Stimulated activated CD4-positive, alpha-beta T cell treated with anti-CD3 and anti-CD28 coated beads, TNF-alpha, amount 100 ng/mL, for 24 hours (primary cell): Measurements from ENCODE around the gene PMF1.

ENCODE experiments used
- DNase-seq, 3 experiments: peaks; one replicate each; pipeline ENCODE4 v3.0.0-alpha.2; 2020; ENCODE audit warnings: low read depth in 3 of 3

The PMF1 gene

GRCh38 chr1:156236164-156236563 is 23.4 kb downstream of the PMF1 start:
- no peak for DNase-seq

GRCh38 chr1:156238248-156238647 is 25.4 kb downstream of the PMF1 start:
- no peak for DNase-seq

- DNase-seq = no peak
These were observed 28.6 kb downstream of the PMF1 start for GRCh38 chr1:156241311-156241811.

- DNase-seq = no peak
These were observed 29.1 kb downstream of the PMF1 start, which contains the start of gene BGLAP for GRCh38 chr1:156241926-156242325. BGLAP (plus strand) TSS chr1:156242184; CDS start chr1:156242232, 48 bp downstream.

GRCh38 chr1:156242738-156243137 is 29.9 kb downstream of the PMF1 start:
- DNase-seq = no peak

GRCh38 chr1:156244126-156244525 is 31.3 kb downstream of the PMF1 start:
- no peak for DNase-seq

DNA sequence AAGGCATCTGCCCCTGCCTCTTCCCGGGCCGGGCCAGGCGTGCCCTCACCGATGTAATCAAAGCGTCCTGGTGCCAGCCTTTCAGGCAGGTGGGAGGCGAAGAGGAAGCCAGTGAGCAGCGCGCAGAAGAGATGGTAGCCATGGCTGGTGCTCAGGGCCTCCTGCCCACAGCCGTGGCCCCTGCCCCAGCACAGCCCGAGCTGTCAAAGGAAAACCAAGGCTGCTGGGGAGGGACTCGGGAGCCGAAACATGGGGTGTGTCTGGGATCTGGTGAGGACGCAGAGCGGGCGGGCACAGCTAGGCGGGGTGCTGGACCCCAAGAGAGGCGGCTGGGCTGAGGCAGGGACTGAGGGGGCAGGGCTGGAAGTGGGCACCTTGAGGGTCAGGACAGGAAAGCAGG is 31.9 kb downstream of the PMF1 start:
- no peak for DNase-seq

DNA sequence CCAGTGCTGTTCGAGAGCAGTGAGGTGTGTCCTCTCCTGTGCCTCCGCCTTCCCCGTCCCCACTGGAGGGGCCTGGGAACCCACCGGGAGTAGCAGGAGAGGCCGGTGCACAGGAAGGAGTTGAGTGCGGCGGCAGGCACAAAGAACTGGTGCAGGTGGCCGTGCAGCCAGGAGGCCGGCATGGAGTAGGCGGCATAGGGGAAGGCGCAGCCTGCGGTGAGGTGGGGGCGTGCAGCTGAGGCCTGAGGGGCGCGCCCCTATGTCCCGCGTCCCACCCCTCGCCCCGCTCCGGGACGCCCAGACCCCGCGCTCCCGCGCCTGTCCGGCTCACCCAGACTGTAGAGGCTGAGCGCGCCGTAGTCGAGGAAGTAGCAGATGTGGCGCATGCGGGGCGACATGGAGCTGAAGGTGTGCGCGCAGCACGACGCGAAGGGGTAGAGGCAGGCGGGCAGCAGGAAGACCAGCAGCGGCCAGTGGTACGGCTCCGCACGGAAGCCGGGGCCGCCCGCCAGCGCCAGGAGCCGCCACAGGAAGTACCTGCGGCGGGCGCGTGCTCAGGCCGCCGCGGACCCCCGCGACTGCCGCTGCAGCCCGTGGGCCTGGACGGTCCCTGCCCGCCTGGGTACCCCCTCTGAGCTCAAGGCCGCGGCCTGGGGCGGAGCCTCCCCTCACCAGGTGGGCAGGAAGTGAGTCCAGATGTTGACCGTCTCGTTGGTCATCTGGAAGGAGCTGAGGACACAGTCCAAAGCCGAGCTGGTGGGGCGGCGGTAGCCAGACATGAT is 32.8 kb downstream of the PMF1 start:
- no peak for DNase-seq

DNA sequence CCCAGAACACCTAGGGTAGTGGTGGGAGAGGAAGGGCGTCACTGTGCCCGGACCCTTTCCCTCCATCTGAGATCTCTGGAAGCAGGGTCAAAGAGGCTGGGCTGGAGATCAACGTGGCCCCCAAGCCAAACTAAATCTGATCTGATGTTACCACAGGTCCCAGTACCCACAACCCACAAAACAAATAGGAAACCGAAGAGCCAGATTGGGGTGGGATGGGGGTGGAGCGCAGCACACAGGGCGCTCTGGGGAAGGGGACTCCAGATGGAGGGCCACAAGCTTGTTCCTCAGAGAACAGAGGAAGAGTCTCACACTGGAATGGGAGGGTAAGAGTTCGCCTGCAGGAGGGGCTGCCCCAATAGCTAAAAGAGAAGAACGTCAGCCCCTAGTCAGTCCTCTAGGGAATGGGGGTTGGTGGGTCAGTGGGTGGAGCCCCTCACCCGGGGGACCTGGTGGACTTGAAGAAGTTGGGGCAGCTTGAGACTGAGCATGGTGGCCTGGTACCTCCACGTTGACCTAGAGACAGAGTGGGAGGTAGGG is 33.5 kb downstream of the PMF1 start:
- no peak for DNase-seq

DNA sequence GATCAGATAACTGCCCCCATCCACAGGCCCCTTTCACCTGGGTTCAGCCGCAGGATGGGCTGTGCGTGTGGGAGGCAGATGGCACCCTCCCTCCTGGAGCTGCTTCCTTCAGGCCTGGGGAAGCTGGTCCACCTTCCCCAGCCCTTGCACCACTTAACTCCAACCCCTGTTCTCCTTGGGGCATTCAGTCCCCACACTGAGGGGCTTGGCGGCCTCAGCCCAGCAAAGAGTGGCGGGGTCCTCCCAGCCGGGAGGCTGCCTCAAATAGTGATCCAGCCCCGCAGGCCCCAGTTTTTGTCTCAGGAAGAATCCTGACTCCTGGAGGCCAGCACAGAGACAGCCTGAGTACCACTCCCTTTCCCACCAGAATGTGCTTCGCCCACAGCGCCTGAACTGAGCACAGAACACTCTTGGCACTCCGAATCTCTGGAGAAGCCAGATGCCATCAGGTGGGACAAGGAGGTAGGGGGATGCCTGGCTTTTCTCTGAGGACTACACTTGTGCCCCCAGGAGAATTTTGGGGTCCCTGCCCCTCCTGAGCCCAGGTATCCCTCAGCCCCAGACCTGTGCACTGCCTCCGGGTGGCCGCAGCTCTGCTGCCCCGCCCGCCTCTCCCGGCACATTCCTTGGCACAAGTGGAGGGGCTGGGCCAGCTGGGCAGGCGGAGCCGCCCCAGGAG is 34.1 kb downstream of the PMF1 start:
- no peak for DNase-seq

GRCh38 chr1:156247460-156248322 is 34.9 kb downstream of the PMF1 start, which contains the start of gene PAQR6:
PAQR6 (minus strand) TSS chr1:156248056; CDS start chr1:156246731, 1,325 bp downstream.
- no peak for DNase-seq

DNA sequence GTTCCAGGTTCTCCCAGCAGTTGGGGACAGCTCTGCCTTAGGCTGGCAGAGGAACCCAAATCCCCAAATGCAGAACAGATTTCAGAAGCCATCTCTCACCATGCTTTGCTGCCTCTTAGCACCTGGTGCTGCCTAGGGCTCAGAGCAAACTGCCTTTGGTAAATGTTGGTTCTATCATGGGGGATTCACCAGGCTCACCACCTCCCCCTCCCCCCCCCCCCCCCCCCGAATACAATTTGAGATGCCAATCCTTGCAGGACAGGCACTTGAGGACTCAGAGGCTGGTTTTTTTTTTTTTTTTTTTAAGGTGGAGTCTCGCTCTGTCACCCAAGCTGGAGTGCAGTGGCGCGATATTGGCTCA is 35.5 kb downstream of the PMF1 start:
- no peak for DNase-seq

DNA sequence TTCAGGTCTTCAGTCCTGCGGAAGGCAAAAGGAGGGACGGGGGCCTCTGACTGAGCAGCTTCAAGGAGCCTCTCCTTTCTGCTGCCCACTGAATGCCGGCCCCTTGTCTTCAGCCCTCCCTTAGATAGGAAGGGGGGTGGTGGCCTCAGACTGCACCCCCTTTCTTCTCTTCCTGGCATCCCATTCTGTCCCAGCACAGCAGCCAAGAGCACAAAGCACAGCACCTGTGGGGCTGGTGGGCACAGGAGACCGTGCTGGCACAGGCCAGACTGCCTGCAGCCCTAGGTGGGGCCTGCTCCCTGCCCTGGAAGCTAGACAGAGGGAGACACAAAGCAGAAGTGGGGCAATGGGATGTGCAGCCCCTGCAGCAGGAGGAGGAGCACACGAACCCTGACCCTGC is 36.8 kb downstream of the PMF1 start:
- no peak for DNase-seq

DNA sequence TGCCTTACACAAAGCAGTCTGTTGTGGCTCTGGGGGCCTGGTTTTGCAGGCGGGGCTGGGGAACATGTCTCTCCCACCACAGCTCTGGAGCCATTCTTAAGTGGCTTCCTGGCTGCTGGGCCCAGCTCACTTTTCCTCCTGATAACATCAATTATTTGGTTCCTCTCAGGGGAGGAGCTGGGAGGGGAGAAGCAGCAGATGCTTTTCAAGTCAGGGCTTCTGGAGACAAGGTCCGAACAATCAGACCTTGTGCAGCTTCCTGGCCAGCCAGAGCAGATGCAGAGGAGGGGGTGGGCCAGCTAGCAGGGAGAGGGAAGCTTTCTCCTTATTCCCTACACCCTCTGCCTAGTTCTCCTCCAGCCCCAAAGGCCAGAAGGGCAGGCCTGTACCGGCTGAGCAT is 38.7 kb downstream of the PMF1 start:
- DNase-seq = no peak

DNA sequence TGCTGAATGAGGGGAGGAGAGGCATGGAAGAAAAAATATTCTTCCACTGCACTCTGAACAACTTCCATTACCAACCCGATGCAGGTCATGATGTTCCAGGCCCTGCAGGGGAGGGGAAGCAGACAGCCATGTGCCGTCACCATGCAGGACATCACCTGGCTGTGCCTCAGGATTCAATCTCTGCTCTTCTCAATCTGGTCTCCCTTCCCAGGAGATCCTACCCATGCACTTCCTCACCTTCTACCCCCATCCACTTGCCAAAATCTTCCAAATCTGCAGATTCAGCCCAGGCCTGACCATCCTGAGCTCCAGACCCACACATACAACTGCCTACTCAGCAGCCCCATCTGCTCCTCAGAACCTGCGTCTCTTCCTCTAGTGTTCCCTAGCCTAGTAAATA is 40.8 kb downstream of the PMF1 start:
- no peak for DNase-seq

DNA sequence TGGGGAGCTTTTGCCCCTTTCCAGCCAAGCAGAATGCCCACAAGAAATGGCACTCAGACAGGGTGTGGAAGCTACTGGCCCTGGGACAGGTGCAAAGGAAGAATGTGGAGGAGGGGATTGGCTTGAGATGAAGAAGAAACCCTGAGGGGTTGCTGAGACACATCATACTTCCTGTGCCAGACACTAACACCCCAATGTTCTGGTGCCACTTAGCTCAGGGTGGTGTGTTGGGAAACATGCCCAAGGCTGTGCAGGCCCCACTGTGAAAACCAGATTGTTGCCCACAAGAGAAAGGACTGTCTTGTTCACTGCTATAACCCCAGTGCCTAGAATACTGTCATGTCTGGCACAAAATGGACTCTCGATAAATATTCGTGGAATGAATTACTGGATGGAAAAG is 44.9 kb downstream of the PMF1 start:
- DNase-seq = no peak

DNA sequence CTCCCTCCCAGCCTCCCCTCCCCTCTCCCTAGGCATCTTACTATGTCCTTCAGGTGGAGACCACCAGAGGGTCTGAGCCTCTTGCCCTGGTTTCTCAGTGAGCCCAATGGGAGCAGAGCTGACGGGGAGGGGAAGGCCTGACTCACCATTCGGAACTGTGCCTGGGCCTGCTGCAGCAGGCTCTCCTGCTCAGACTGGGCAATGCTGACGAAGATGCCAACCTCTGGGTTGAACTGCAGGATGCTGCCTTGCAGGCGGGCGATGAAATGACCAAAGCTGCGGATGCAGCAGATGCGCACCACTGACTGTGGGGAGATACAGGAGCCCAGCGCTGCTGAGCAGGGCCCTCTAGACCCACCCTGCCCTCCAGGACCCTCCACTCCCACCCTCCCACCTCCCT is 46.1 kb downstream of the PMF1 start:
- DNase-seq = no peak

- DNase-seq = no peak
These were observed 47.0 kb downstream of the PMF1 start for GRCh38 chr1:156259805-156260204.

DNA sequence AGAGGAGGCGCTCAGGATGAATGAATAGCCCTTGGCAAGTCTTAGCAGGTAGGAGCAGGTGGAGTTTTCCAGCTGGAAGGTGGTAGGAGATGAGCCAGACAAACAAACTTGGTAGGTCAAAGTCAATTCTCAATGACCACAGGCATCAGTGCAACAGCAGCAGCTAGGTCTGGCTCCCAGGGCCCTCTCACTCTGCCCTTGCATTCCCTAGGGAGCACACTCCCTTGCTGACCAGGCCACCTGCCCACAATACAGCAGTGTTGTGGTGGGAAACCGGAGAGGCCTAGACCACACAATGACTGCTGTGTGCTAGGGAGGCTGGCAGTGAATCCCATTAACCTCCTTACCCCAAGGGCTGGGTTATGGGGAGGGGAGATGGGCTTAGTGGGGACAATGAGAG is 48.1 kb downstream of the PMF1 start:
- no peak for DNase-seq

GRCh38 chr1:156262461-156263287 is 49.9 kb downstream of the PMF1 start:
- no peak for DNase-seq

DNA sequence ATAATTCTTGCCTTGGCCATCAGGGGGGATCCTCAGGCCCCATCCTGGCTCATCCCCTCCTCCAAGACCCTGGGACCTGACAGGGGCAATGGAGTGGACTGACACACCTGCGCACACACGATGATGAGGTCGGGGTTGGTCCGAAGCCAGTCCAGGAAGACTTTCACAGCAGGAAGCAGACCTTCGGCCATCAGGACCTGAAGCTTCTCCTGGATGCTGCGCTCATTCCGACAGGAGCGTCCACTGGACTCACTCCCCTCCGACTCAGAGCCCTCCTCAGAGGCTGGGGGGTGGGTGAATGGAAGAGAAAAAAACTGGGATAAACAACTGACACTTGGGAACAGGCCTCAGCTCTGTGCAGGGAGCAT is 50.5 kb downstream of the PMF1 start:
- DNase-seq = no peak
